Measurements from ENCODE around the gene IL5RA. TPM values are rescaled to one million over a fixed set of nuclear protein-coding genes. Genes with fewer than 3 reads are reported as not detected.

The IL5RA gene
- total RNA-seq, 1 experiment from 2014 or later: not detected

- BruUV-seq (replicated peaks): no TSS peak
- intact Hi-C loops (cut with micrococcal nuclease; ENCODE audit: unreplicated experiment): no loop called here
- H3K9me3 ChIP-seq (ENCODE audit: control insufficient read depth, insufficient read depth, low read depth, low read length): no peaks in the 10 kb centered on the region
- no peak overlapping the region for H3K4me3 ChIP-seq (ENCODE audit: low read depth in 2 of 2, low read length in 2 of 2)
- DNase-seq (ENCODE audit: low read depth, low spot score): no peak
- CTCF ChIA-PET: no interaction called here
- no peaks in the 10 kb centered on the region for H3K36me3 ChIP-seq (ENCODE audit: control insufficient read depth, insufficient read depth, low read length)
- H3K27ac ChIP-seq (ENCODE audit: low read length): no peak overlapping the region
- TF ChIP-seq CTCF (IDR thresholded peaks at IDR 0.05) (no peak), TCF7L2 (IDR thresholded peaks at IDR 0.05; ENCODE audit: low read depth, low read length) (no peak), SIN3A (IDR thresholded peaks at IDR 0.05; ENCODE audit: borderline replicate concordance, insufficient read depth, low read depth, low read length) (no peak), POLR2AphosphoS5 (IDR thresholded peaks at IDR 0.05; ENCODE audit: low read depth, low read length) (no peak)
- TF ChIP-seq, protein P1, sequence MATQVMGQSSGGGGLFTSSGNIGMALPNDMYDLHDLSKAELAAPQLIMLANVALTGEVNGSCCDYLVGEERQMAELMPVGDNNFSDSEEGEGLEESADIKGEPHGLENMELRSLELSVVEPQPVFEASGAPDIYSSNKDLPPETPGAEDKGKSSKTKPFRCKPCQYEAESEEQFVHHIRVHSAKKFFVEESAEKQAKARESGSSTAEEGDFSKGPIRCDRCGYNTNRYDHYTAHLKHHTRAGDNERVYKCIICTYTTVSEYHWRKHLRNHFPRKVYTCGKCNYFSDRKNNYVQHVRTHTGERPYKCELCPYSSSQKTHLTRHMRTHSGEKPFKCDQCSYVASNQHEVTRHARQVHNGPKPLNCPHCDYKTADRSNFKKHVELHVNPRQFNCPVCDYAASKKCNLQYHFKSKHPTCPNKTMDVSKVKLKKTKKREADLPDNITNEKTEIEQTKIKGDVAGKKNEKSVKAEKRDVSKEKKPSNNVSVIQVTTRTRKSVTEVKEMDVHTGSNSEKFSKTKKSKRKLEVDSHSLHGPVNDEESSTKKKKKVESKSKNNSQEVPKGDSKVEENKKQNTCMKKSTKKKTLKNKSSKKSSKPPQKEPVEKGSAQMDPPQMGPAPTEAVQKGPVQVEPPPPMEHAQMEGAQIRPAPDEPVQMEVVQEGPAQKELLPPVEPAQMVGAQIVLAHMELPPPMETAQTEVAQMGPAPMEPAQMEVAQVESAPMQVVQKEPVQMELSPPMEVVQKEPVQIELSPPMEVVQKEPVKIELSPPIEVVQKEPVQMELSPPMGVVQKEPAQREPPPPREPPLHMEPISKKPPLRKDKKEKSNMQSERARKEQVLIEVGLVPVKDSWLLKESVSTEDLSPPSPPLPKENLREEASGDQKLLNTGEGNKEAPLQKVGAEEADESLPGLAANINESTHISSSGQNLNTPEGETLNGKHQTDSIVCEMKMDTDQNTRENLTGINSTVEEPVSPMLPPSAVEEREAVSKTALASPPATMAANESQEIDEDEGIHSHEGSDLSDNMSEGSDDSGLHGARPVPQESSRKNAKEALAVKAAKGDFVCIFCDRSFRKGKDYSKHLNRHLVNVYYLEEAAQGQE (IDR thresholded peaks at IDR 0.05; ENCODE audit: insufficient read depth in 1 of 2, low read depth in 2 of 2, low read length in 1 of 2): no peak
- POLR2A ChIA-PET: no interaction called here
- in situ Hi-C loops (cut with HindIII; ENCODE audit: low pct_unique_long_range_greater_than_20kb, low sequenced_read_pairs): no loop called here
- no peak for ATAC-seq
- H3K27me3 ChIP-seq (ENCODE audit: control insufficient read depth, insufficient read depth, low read length): no peaks in the 10 kb centered on the region
- no peaks in the 10 kb centered on the region for H3K4me1 ChIP-seq (ENCODE audit: control insufficient read depth, insufficient read depth, low read length)
Observed at GRCh38 chr3:3069723-3070122, 40.5 kb downstream of the IL5RA start.

- no peaks in the 10 kb centered on the region for H3K36me3 ChIP-seq (ENCODE audit: control insufficient read depth, insufficient read depth, low read length)
- no peaks in the 10 kb centered on the region for H3K9me3 ChIP-seq (ENCODE audit: control insufficient read depth, insufficient read depth, low read depth, low read length)
- no peak overlapping the region for H3K27ac ChIP-seq (ENCODE audit: low read length)
- ChIA-PET CTCF (no interaction called here), POLR2A (no interaction called here)
- DNase-seq (ENCODE audit: low read depth, low spot score): no peak
- no peak overlapping the region for H3K4me3 ChIP-seq (ENCODE audit: low read depth in 2 of 2, low read length in 2 of 2)
- H3K4me1 ChIP-seq (ENCODE audit: control insufficient read depth, insufficient read depth, low read length): no peaks in the 10 kb centered on the region
- no peak for ATAC-seq
- H3K27me3 ChIP-seq (ENCODE audit: control insufficient read depth, insufficient read depth, low read length): no peaks in the 10 kb centered on the region
- in situ Hi-C loops (cut with HindIII; ENCODE audit: low pct_unique_long_range_greater_than_20kb, low sequenced_read_pairs) (no loop called here), intact Hi-C loops (cut with micrococcal nuclease; ENCODE audit: unreplicated experiment) (no loop called here)
- BruUV-seq (replicated peaks): no TSS peak
- TF ChIP-seq SIN3A (IDR thresholded peaks at IDR 0.05; ENCODE audit: borderline replicate concordance, insufficient read depth, low read depth, low read length) (no peak), POLR2AphosphoS5 (IDR thresholded peaks at IDR 0.05; ENCODE audit: low read depth, low read length) (no peak)
- TF ChIP-seq, protein P1 (IDR thresholded peaks at IDR 0.05; ENCODE audit: insufficient read depth in 1 of 2, low read depth in 2 of 2, low read length in 1 of 2): no peak
Observed at GRCh38 chr3:3068358-3068881, 41.8 kb downstream of the IL5RA start.

Data from Panc1 (cell line).